GM19324 (cell line): ENCODE results near the gene RNU5D-1.

Source experiments
- ATAC-seq: cut with Tn5 transposase; IDR thresholded peaks from one replicate; pipeline ENCODE4 v1.9.1; 2021; ENCODE audit warnings: mild to moderate bottlenecking, moderate library complexity; ENCODE audit not compliant: unreplicated experiment, low FRiP score

Gene RNU5D-1

DNA sequence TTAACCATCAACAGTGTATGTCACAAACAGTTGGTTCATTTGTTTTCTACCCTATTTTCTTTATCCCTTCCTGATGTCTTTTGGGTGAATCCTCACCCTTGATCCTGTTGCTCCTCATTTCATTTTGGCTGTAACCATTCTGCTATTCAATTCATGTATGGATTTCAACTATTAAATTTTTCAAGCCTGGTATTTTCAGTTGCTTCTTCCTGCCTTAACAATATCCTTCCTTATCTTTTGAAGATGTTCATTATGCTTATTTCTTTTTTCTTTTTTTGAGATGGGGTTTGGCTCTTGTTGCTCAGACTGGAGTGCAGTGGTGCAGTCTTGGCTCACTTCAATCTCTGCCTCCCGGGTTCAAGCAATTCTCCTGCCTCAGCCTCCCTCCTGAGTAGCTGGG is 2.8 kb upstream of the RNU5D-1 start:
- ATAC-seq: no peak

- ATAC-seq: no peak
Measured at GRCh38 chr1:44733365-44733764, 2.4 kb upstream of the RNU5D-1 start.

DNA sequence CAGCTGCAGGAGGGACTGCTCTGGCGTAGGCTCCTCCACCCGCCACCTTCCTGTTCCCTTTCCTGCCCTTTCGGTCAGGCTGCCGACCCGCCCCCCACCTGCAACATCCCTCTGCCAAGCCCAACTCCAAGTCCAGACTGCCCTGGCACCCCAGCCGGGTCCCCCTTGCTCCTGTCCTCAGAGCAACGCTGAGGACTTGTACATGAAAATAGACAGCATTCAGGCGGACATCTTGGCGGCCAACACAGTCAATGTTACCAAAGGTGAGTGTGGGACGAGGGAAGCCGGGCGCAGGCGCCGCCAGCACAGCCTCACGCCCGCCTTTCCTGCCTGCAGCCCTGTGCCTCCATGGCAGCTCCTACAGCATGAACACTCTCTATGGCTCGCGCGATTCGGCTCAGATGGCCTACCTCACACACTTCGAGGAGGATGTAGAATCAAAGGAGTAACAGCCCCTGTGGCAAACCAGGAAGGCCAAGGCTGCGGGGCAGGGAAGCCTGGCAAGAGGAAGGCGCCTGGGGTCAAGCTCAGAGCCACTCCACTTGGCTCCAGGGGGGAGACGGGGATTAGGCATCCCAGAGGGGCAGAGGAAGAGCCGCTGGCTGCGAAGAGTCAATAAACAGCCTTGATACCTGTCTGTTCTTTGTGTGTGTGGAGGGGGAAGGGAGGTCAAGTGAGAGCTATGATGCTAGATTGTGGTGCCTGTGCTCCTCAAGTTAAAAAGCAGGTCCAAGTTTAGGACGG is 5.8 kb downstream of the RNU5D-1 start:
- no peak for ATAC-seq

DNA sequence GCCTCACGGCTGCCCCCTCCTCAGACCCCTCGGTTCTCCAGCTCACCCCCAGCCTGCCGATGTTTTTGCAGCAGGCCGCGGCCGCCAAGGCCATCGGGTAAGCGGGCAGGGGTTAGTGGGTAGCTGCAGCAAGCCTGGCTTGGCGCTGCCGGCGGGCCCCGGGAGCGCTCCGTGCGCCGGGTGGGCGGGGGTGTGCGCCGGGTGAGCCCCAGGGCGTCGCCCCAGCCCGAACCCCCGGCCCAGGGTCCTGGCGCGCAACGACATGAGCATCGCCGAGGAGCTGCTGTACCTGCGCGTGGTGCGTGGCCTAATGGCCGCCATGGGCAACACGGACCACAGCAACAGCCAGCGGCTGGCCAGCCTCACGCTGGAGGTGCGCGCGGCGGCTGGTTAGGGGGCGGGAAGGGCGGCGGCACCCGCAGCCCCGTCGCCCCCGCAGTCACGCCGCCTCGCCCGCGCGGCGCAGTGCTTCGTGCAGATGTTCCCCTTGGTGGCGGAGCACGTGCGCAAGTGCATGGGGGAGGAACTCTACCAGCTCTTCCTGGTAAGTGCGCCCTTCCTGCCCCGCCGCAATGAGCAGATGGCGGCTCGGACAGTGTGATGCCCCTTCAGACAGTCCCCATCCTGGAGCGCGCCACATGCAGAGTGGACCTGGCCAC is 6.5 kb downstream of the RNU5D-1 start:
- no peak for ATAC-seq

- ATAC-seq: peak; percentile 34
Measured at GRCh38 chr1:44723496-44724295, 7.3 kb downstream of the RNU5D-1 start.

DNA sequence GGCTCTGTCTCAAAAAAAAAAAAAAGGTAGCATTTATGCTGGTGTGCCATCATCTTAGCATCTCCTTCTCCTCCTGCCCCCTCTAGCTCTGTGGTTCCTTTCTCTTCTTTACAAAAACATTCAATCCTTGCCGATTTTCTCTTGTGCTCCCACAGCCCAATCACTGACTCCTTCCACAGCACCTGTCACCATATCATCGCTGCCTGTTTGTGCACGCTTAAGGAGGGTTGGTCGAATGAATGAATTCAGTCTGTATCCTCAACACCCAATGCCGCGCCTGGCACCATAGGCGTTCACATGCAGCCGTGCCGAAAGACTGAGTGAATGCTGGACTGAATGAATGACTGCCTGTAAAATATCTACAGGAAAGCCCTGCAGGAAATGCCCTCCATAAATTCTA is 7.9 kb downstream of the RNU5D-1 start:
- ATAC-seq: no peak

GRCh38 chr1:44721485-44722361 is 9.2 kb downstream of the RNU5D-1 start:
- ATAC-seq: peak; percentile 72

- ATAC-seq: no peak
Measured at GRCh38 chr1:44720281-44720680, 10.7 kb downstream of the RNU5D-1 start.

GRCh38 chr1:44719318-44719717 is 11.7 kb downstream of the RNU5D-1 start:
- no peak for ATAC-seq

- no peak for ATAC-seq
Measured at GRCh38 chr1:44718091-44718490, 12.9 kb downstream of the RNU5D-1 start.

DNA sequence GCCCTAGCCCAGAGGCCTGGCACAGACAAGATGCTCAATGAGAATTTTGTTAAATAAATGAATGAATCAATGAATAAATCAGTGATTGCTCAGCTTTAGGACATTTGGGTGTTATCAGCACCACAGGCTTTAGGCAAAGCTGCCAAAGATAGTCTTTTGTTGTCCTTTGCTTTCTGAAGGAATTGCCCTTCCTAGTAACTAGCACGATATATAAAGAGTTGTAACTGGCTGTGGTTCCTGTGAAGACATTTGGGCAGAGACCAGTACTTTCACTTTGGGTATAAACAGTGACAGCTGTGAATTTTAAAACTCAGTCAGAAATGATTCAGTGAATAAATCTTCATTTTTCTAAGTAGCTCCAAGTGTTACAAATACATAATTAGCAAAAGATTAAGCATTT is 13.3 kb downstream of the RNU5D-1 start:
- ATAC-seq: no peak

GRCh38 chr1:44717156-44717555 is 13.8 kb downstream of the RNU5D-1 start:
- no peak for ATAC-seq

DNA sequence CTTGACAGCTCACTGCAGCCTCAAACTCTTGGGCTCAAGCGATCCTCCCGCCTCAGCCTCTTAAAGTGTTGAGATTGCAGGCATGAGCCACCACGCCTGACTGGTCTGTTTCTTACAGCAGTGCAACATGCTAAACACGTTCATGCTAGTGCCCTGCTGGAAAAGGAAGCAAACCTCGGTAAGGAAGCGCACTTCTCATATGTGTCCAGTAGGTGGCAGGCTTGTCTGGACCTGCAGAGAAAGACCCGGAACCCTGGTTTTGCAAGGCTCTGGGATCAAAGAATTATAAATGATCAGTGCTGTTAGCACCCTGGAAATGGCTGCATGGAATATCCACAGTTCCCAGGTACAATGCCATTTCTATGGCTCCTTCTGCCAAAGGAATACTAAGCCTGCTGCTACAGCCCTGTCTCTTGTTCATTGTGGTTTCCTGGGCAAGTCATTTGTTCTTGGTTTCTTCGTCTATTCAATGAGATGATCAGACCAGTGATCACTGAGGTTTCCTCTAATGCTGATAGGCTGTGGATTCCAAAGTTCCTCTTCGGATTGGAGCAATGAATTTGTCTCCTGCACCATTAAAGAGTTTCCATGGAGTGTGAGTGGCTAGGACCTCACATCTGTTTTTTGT is 15.9 kb downstream of the RNU5D-1 start:
- no peak for ATAC-seq

DNA sequence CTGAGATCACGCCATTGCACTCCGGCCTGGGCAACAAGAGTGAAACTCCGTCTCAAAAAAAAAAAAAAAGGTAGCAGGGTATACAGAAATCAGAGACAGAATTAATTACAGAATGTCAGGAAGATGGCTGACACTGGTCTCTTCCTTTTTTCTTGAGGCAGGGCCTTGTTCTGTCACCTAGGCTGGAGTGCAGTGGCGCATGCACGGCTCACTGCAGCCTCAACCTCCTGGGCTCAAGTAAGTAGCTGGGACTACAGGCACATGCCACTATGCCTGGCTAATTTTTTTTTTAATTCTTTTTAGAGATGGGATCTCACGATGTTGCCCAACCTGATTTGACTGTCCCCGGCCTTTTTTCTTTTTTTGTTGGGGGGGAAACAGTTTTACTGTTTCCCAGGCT is 16.4 kb downstream of the RNU5D-1 start:
- no peak for ATAC-seq

DNA sequence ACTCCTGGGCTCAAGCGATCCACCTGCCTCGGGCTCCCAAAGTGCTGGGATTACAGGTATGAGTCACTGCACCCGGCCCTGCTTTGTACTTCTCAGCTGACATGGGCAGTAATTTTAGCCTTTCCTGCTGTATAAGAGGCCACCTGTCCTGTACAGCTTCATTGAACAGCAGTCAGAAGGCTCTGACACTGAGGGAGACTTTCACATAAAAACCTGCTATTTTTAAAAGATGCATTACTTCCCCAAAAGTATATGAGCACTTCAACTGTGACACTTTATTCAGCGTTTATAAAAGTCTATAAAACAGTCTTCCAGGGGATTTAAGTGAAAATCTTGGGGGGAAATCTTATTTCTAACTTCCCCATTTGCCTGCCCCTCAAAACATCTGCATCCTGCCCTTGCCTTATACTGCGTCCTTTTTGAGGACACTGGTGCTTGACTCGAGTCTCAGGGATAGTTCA is 17.6 kb downstream of the RNU5D-1 start:
- no peak for ATAC-seq

DNA sequence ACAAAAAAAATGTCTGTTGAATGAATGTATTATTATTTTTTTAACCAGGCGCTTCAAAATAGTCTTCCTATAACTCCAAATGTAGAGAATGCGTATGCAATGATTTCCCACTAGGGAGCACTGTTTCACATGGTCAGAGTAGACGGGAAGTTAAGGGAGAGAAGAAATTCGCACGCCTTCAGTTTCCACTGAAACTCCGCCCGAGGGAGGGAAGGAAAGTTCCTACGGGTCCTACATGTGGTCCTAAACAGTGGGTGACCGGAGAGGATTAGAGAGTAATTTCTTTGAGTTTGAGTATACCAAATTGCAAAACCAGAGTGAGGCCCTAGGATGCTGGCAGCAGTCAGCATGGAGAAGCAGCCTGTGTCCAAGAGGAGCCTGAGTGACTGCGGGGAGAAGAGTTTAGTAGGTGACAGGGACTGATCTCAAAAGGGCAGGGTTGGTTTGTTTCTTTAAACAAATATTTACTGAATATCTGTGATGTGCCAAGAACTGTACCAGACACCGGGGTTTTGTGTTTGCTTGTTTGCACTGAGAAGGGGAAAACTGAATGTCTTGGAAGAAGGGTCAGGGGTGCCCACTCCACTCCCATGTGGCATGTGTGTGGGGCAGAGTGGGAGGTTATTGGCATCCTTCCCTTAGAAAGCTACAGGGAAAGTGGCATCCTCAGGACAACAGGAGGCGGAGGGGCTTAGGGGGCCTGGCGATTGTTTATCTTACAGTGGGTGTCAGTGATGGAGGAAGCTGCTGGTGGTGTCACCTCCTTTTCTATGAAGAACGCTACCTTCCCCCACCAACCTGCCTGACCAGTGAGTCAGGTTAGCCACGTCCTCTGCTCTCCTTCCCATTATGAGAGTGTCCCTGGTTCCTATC is 22.8 kb downstream of the RNU5D-1 start:
- no peak for ATAC-seq

DNA sequence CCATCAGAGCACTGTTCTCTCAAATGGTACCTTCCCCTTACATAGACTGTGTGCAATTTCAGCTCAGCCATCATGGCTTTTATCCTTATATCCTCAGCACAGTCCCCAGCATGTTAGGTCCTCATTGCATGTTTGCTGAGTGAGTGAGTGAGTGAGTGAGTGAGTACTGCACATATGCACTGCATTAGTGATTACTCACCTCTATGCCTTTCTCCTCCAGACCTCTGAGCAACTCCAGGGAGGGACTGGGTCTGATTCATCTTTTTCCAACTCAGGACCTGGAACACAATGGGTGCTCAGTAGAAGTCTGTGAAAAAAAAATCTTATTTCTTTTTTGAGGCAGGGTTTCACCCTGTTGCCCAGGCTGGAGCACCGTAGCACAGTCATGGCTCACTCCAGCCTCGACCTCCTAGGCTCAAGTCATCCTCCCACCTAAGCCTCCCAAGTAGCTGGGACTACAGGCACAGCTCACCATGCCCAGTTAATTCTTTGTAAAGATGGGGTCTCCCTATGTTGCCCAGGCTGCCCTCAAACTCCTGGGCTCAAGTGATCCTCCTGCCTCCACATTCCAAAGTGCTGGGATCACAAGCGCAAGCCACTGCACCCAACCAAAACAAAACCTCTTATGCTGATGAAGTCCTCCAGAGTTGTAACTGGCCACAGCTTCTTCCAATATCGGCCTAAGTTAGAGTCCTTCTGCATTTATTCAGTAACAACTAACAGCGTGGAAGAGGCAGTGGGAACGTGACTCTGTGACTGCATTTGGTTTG is 23.7 kb downstream of the RNU5D-1 start:
- ATAC-seq: no peak

DNA sequence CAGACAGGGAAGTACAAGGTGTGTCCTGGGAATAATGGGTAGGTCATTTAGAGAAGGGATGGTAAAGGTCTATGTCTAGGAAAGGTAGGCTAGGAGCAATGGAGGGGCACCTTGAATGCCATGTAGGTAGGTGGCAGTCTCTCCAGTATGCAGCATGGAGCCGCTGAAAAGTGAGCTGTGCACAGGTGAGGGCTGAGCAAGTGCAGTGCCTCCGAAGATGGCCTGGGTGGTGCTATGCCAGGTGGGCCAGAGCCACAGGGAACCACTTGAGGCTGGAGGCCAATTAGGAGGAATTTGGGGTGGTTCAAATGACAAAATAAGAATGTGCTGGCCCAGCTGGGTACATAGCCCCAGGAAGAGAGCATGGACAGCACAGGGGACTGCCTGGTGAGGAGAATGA is 25.0 kb downstream of the RNU5D-1 start:
- ATAC-seq: no peak
